Measurements from ENCODE around the gene TSPAN5.

Gene TSPAN5

GRCh38 chr4:98508829-98509598 lies 149.4 kb downstream of the TSPAN5 start (continued):
- TF ChIP-seq REST (tag by site-specific recombination; IDR thresholded peaks at IDR 0.05) (no peak), HOXC10 (CRISPR knock-in tag; IDR thresholded peaks at IDR 0.05) (no peak), ZNF292 (tag by site-specific recombination; IDR thresholded peaks at IDR 0.05; ENCODE audit: borderline replicate concordance, low read depth) (no peak), ZNF660 (tag by site-specific recombination; IDR thresholded peaks at IDR 0.05) (no peak), ZNF544 (tag by site-specific recombination; IDR thresholded peaks at IDR 0.05) (no peak), ZNF449 (tag by site-specific recombination; IDR thresholded peaks at IDR 0.05) (no peak)

GRCh38 chr4:98508248-98508647 lies 150.2 kb downstream of the TSPAN5 start:
- H3K4me1 ChIP-seq (ENCODE audit: control insufficient read depth, insufficient read depth, low read length), result no peaks in the 10 kb centered on the region
- H3K27ac ChIP-seq (ENCODE audit: extremely low read depth, low read depth, low read length), result no peak overlapping the region
- no peaks in the 10 kb centered on the region for H3K36me3 ChIP-seq (ENCODE audit: control insufficient read depth in 2 of 2, insufficient read depth in 1 of 2, low read length in 2 of 2)
- TF ChIP-seq OSR2 (tag by site-specific recombination; IDR thresholded peaks at IDR 0.05), result no peak
- no peak for TF ChIP-seq ZNF48 (tag by site-specific recombination; IDR thresholded peaks at IDR 0.05)
- no peak for TF ChIP-seq ZNF175 (tag by site-specific recombination; IDR thresholded peaks at IDR 0.05)
- TF ChIP-seq ZIC2 (tag by site-specific recombination; IDR thresholded peaks at IDR 0.05), result no peak
- TF ChIP-seq ZNF416 (tag by site-specific recombination; IDR thresholded peaks at IDR 0.05), result no peak
- TF ChIP-seq ZNF37A (tag by site-specific recombination; IDR thresholded peaks at IDR 0.05), result no peak
- TF ChIP-seq ZNF530 (tag by site-specific recombination; IDR thresholded peaks at IDR 0.05; ENCODE audit: low read depth), result no peak
- TF ChIP-seq TRIM28 (IDR thresholded peaks at IDR 0.05; ENCODE audit: borderline replicate concordance, low read length), result no peak
- no peak for TF ChIP-seq ZNF248 (tag by site-specific recombination; IDR thresholded peaks at IDR 0.05)
- TF ChIP-seq YY1 (tag by site-specific recombination; IDR thresholded peaks at IDR 0.05), result no peak
- TF ChIP-seq ZNF510 (tag by site-specific recombination; IDR thresholded peaks at IDR 0.05; ENCODE audit: insufficient replicate concordance), result no peak
- no peak for TF ChIP-seq ZBTB17 (tag by site-specific recombination; IDR thresholded peaks at IDR 0.05)
- no peak for TF ChIP-seq ZNF138 (tag by site-specific recombination; IDR thresholded peaks at IDR 0.05; ENCODE audit: borderline replicate concordance)
- TF ChIP-seq ZFP69B (tag by site-specific recombination; IDR thresholded peaks at IDR 0.05), result no peak
- TF ChIP-seq GLI2 (tag by site-specific recombination; IDR thresholded peaks at IDR 0.05; ENCODE audit: borderline replicate concordance, low read depth), result no peak
- no peak for TF ChIP-seq ZSCAN23 (tag by site-specific recombination; IDR thresholded peaks at IDR 0.05)
- TF ChIP-seq ZBTB44 (tag by site-specific recombination; IDR thresholded peaks at IDR 0.05), result no peak
- no peak for TF ChIP-seq ZNF239 (tag by site-specific recombination; IDR thresholded peaks at IDR 0.05)
- no peak overlapping the region for H3K4me3 ChIP-seq (ENCODE audit: low read depth, low read length)
- ChIA-PET POLR2A (no interaction called here), CTCF (no interaction called here)
- H3K9me3 ChIP-seq (ENCODE audit: control insufficient read depth, insufficient read depth, low read depth, low read length), result no peaks in the 10 kb centered on the region

Measured in HEK293 (cell line).